ENCODE measurements around the gene SNX19.
A peak's percentile ranks its signal among the peaks of the same experiment; 100 is the strongest.
"Not testable (repeated sequence)": the region's sequence is repeated elsewhere in the genome, so short reads cannot be mapped to it uniquely, and the experiment has no call there.

SNX19 gene

DNA sequence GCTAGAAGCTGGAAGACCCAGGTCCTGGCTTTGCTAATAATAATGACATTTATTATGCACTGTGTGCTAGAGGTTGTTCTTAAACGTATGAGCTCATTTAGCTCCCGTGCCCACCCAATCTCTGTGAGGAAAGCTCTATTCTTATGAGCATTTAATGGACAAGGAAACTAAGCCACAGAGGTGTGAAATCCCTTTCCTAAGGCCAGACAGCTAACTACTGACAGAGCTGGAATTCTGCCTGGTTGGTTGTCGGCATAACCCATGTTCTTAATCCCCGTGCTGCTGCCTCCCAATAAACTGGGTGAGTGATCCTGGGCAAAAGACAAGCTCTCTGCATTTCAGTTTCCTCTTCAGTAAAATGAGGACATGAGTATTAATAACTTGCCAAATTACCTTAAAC is 49.4 kb downstream of the SNX19 start:
- H3K27ac ChIP-seq (ENCODE audit: low read depth, low read length): peak overlapping the region; percentile 86
- H3K4me3 ChIP-seq (ENCODE audit: low read depth in 1 of 5, low read length in 5 of 5): no peak overlapping the region
- H3K9me3 ChIP-seq (ENCODE audit: control insufficient read depth in 5 of 5, low read length in 5 of 5): no peaks in the 10 kb centered on the region
- peaks cover 0 to 37% (median 31%) of the 10 kb centered on the region in 5 donors for H3K4me1 ChIP-seq (ENCODE audit: control insufficient read depth in 5 of 5, insufficient read depth in 5 of 5, low read length in 5 of 5)
- H3K27me3 ChIP-seq (ENCODE audit: control insufficient read depth in 5 of 5, insufficient read depth in 4 of 5, low read length in 5 of 5): no peaks in the 10 kb centered on the region
- peaks cover 12 to 20% (median 13%) of the 10 kb centered on the region in 5 donors for H3K36me3 ChIP-seq (ENCODE audit: control insufficient read depth in 5 of 5, insufficient read depth in 5 of 5, low read length in 5 of 5)
- H3K9ac ChIP-seq (ENCODE audit: low read length in 5 of 5): peak overlapping the region in 2 of 5 donors; percentile 9 to 66

DNA sequence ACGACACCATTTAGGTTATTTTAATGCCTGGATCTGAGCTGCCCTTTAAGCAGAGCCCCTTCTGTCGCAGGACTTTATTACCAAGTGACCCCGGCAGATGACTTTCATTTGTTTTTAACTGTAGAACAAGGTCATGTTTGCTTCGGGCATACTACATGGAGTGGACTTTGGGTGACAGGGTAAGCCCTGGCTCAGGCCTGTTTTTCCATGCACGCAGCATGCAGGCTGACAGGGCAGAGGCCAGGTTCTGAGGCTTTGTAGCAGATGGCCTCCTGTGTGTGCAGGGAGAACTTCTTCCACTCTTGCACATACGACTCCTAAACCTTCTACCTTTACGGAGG is 50.5 kb downstream of the SNX19 start:
- no peak overlapping the region for H3K4me3 ChIP-seq (ENCODE audit: low read depth in 1 of 5, low read length in 5 of 5)
- no peaks in the 10 kb centered on the region for H3K27me3 ChIP-seq (ENCODE audit: control insufficient read depth in 5 of 5, insufficient read depth in 4 of 5, low read length in 5 of 5)
- H3K27ac ChIP-seq (ENCODE audit: low read depth, low read length): peak overlapping the region; percentile 86
- peaks cover 0 to 42% (median 34%) of the 10 kb centered on the region in 5 donors for H3K4me1 ChIP-seq (ENCODE audit: control insufficient read depth in 5 of 5, insufficient read depth in 5 of 5, low read length in 5 of 5)
- H3K9me3 ChIP-seq (ENCODE audit: control insufficient read depth in 5 of 5, low read length in 5 of 5): no peaks in the 10 kb centered on the region
- peak overlapping the region in 3 of 5 donors; percentile 22 to 35 (median 33) for H3K9ac ChIP-seq (ENCODE audit: low read length in 5 of 5)
- peaks cover 2 to 10% (median 4%) of the 10 kb centered on the region in 5 donors for H3K36me3 ChIP-seq (ENCODE audit: control insufficient read depth in 5 of 5, insufficient read depth in 5 of 5, low read length in 5 of 5)

DNA sequence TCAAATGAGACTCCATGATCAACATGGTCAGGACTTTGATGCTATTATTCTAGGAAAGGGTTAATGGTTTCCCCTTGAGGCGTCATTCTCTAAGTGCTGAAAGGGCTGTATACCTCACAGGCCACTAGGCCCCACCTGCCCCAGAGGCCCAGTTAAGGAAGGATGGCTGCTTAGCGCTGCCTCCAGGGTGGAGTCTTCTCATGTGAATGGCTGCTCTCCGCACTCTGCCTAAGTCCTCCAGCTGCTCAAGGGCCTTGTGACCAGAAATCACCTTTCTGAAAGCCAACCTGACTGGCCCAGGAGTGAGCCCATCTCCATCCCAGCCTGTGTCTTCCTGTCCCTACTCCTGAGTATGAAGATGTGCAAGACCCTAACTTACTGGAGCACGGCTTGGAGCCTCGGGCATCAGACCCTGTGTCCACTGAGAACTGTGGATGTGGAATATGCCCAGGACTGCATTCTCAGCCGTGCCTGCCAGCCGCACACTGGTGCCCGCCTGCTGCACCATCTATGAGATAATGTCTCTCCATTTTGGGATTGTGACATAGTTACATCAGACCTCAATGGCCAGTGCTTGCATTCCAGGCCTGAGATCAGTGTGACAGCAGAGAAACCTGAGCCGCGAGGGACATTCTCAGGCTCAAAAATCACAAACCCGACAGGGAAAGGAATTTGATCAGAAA is 51.0 kb downstream of the SNX19 start:
- Histone ChIP-seq H3K27me3 (ENCODE audit: control insufficient read depth in 5 of 5, insufficient read depth in 4 of 5, low read length in 5 of 5) (no peaks in the 10 kb centered on the region), H3K36me3 (ENCODE audit: control insufficient read depth in 5 of 5, insufficient read depth in 5 of 5, low read length in 5 of 5) (peaks cover 0 to 6% (median 2%) of the 10 kb centered on the region in 5 donors), H3K4me1 (ENCODE audit: control insufficient read depth in 5 of 5, insufficient read depth in 5 of 5, low read length in 5 of 5) (peaks cover 0 to 42% (median 34%) of the 10 kb centered on the region in 5 donors), H3K9me3 (ENCODE audit: control insufficient read depth in 5 of 5, low read length in 5 of 5) (no peaks in the 10 kb centered on the region), H3K27ac (ENCODE audit: low read depth, low read length) (peak overlapping the region; percentile 86), H3K9ac (ENCODE audit: low read length in 5 of 5) (peak overlapping the region in 3 of 5 donors; percentile 22 to 35 (median 33)), H3K4me3 (ENCODE audit: low read depth in 1 of 5, low read length in 5 of 5) (no peak overlapping the region)

DNA sequence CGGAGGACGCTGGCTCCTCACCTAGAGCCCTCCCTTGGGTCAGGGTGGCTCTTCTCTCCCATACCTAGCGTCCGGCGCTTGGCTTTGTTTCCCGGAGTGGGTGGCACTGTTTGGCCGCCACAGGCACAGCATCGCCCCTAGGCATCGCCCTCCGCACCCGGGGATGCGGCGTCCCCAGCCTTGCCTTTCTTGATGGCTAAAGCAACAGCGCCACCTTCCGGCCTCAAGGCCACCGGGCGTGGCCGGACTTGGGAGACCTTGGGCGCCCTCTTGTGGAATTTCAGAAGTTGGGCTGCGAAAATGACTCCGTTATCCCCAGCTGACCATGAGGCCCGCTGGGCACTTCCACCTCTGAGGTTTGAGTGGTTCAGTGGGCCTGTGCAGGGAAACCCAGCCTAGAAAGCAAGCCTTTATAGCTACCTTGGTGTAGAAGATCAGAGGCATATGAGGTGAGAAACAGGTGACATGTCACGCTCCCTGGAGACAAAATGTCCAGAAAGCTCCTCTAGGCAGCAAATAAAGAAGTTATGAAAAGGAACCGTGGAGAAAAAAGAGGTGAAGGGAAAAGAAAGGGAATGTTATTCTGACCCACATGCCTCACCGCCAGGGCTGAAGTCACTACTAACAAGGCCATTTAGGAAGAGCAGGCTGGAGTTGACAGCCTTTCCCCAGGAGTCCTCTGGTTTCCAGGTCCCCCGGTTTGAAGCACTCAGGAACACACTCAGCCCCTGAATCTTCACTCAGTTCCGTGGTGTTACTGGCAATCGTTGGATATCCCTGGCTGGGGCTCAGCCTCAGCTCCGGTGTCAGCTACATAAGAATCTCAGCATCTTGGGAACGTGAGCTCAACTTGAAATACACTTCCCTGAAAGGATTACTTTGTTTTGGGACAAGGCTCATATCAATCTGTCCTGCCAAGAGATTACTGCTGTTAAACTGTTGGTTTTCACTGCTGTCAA is 54.1 kb downstream of the SNX19 start:
- Histone ChIP-seq H3K4me3 (ENCODE audit: low read depth in 1 of 5, low read length in 5 of 5) (no peak overlapping the region), H3K36me3 (ENCODE audit: control insufficient read depth in 5 of 5, insufficient read depth in 5 of 5, low read length in 5 of 5) (no peaks in the 10 kb centered on the region), H3K9ac (ENCODE audit: low read length in 5 of 5) (peak overlapping the region in 1 of 5 donors; percentile 57), H3K4me1 (ENCODE audit: control insufficient read depth in 5 of 5, insufficient read depth in 5 of 5, low read length in 5 of 5) (peaks cover 0 to 50% (median 38%) of the 10 kb centered on the region in 5 donors), H3K27ac (ENCODE audit: low read depth, low read length) (peak overlapping the region; percentile 13), H3K9me3 (ENCODE audit: control insufficient read depth in 5 of 5, low read length in 5 of 5) (no peaks in the 10 kb centered on the region), H3K27me3 (ENCODE audit: control insufficient read depth in 5 of 5, insufficient read depth in 4 of 5, low read length in 5 of 5) (no peaks in the 10 kb centered on the region)

DNA sequence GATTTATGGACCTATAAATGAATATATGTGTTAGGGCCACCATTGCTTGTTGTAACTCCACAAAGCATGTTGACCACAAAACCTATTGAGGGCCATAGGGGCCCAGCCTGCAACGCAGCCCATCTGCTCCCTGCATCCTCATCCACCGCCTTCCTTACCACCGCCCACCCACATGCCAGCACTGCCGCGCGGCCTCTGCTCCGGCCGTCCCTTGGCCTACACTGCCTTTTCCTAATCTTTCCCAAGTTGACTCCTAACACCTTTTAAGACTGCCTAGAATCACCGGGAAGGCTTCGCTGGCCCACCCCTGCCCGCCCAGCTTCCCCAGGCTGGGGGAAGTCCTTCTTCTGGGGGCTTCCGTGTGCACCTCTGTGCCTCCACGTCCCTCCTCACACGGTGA is 55.0 kb downstream of the SNX19 start:
- Histone ChIP-seq H3K36me3 (ENCODE audit: control insufficient read depth in 5 of 5, insufficient read depth in 5 of 5, low read length in 5 of 5) (no peaks in the 10 kb centered on the region), H3K9ac (ENCODE audit: low read length in 5 of 5) (no peak overlapping the region), H3K27me3 (ENCODE audit: control insufficient read depth in 5 of 5, insufficient read depth in 4 of 5, low read length in 5 of 5) (no peaks in the 10 kb centered on the region), H3K4me3 (ENCODE audit: low read depth in 1 of 5, low read length in 5 of 5) (no peak overlapping the region), H3K27ac (ENCODE audit: low read depth, low read length) (no peak overlapping the region), H3K9me3 (ENCODE audit: control insufficient read depth in 5 of 5, low read length in 5 of 5) (no peaks in the 10 kb centered on the region), H3K4me1 (ENCODE audit: control insufficient read depth in 5 of 5, insufficient read depth in 5 of 5, low read length in 5 of 5) (peaks cover 0 to 41% (median 29%) of the 10 kb centered on the region in 5 donors)

DNA sequence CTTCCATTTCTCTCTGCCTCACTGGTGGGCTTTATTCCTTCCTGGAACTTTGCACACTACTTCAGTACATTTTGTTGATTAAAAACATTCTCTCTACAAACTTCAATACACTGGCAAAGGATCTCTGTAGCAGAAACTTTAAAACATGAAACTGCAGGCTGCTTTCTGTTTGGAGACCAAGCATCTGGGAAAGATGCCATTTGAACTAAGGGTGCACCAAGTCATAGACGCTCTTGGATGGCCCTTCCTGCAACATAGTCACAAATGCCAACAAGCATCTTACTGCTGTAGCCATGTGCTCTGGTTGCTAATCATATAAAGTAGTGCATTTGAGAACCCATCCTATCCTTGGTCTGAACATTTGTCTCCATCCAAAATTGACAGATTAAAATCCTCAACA is 56.4 kb downstream of the SNX19 start:
- Histone ChIP-seq H3K27me3 (ENCODE audit: control insufficient read depth in 5 of 5, insufficient read depth in 4 of 5, low read length in 5 of 5) (no peaks in the 10 kb centered on the region), H3K9me3 (ENCODE audit: control insufficient read depth in 5 of 5, low read length in 5 of 5) (no peaks in the 10 kb centered on the region), H3K4me3 (ENCODE audit: low read depth in 1 of 5, low read length in 5 of 5) (no peak overlapping the region), H3K9ac (ENCODE audit: low read length in 5 of 5) (no peak overlapping the region), H3K27ac (ENCODE audit: low read depth, low read length) (peak overlapping the region; percentile 5), H3K4me1 (ENCODE audit: control insufficient read depth in 5 of 5, insufficient read depth in 5 of 5, low read length in 5 of 5) (peaks cover 0 to 29% (median 18%) of the 10 kb centered on the region in 5 donors), H3K36me3 (ENCODE audit: control insufficient read depth in 5 of 5, insufficient read depth in 5 of 5, low read length in 5 of 5) (no peaks in the 10 kb centered on the region)

DNA sequence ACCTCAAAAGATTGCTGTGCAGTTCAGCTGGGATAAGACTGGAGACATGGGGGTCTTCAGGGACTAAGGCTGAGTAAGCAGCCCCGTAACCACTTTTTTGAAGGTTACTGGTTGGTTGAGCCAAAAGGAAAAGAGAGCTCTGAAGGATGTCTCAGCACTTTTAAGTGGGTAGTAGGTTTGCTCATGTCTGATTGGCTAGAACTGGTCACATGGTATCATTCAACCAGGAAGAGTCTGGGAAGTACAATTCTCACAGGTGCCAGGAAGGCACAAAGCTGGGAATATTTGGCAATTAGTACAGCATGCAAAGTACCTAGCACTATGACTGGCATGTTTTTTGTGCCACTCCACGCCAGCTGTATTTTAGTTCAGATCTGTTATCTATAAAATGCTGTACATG is 58.1 kb downstream of the SNX19 start:
- Histone ChIP-seq H3K36me3 (ENCODE audit: control insufficient read depth in 5 of 5, insufficient read depth in 5 of 5, low read length in 5 of 5) (no peaks in the 10 kb centered on the region), H3K27me3 (ENCODE audit: control insufficient read depth in 5 of 5, insufficient read depth in 4 of 5, low read length in 5 of 5) (no peaks in the 10 kb centered on the region), H3K4me1 (ENCODE audit: control insufficient read depth in 5 of 5, insufficient read depth in 5 of 5, low read length in 5 of 5) (peaks cover 0 to 26% (median 15%) of the 10 kb centered on the region in 5 donors), H3K9ac (ENCODE audit: low read length in 5 of 5) (no peak overlapping the region), H3K4me3 (ENCODE audit: low read depth in 1 of 5, low read length in 5 of 5) (no peak overlapping the region), H3K27ac (ENCODE audit: low read depth, low read length) (no peak overlapping the region), H3K9me3 (ENCODE audit: control insufficient read depth in 5 of 5, low read length in 5 of 5) (no peaks in the 10 kb centered on the region)

DNA sequence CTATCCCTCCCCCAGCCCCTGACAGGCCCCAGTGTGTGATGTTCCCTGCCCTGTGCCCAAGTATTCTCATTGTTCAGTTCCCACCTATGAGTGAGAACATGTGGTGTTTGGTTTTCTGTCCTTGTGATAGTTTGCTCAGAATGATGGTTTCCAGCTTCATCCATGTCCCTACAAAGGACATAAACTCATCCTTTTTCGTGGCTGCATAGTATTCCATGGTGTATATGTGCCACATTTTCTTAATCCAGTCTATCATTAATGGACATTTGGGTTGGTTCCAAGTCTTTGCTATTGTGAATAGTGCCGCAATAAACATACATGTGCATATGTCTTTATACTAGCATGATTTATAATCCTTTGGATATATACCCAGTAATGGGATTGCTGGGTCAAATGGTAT is 60.6 kb downstream of the SNX19 start:
- H3K9ac ChIP-seq (ENCODE audit: low read length in 5 of 5); H3K4me3 ChIP-seq (ENCODE audit: low read depth in 1 of 5, low read length in 5 of 5); H3K9me3 ChIP-seq (ENCODE audit: control insufficient read depth in 5 of 5, low read length in 5 of 5); H3K36me3 ChIP-seq (ENCODE audit: control insufficient read depth in 5 of 5, insufficient read depth in 5 of 5, low read length in 5 of 5); H3K27me3 ChIP-seq (ENCODE audit: control insufficient read depth in 5 of 5, insufficient read depth in 4 of 5, low read length in 5 of 5); H3K27ac ChIP-seq (ENCODE audit: low read depth, low read length): not testable (repeated sequence)
- peaks cover 0 to 12% (median 4%) of the 10 kb centered on the region in 5 donors for H3K4me1 ChIP-seq (ENCODE audit: control insufficient read depth in 5 of 5, insufficient read depth in 5 of 5, low read length in 5 of 5)

DNA sequence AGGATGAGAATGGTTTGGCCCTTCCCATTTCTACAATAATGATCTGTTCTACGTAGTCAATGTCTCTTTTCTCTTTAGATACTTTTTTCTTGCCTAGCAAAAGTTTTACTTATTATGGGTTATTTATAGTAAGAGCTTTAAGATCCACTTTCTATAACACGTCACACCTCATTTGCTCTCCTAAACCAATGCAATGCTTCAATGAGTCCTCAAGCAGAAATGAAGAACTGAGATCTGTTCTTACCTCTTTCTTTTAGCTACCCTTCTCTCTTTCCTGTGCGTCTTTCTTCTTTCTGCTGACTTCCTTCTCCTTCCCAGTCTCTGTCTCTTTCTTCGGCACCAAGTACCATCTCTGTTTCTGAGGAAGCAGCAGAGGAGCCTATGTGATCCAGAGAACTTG is 61.8 kb downstream of the SNX19 start:
- Histone ChIP-seq H3K27me3 (ENCODE audit: control insufficient read depth in 5 of 5, insufficient read depth in 4 of 5, low read length in 5 of 5) (no peaks in the 10 kb centered on the region), H3K27ac (ENCODE audit: low read depth, low read length) (no peak overlapping the region), H3K9ac (ENCODE audit: low read length in 5 of 5) (no peak overlapping the region), H3K4me3 (ENCODE audit: low read depth in 1 of 5, low read length in 5 of 5) (no peak overlapping the region), H3K9me3 (ENCODE audit: control insufficient read depth in 5 of 5, low read length in 5 of 5) (no peaks in the 10 kb centered on the region), H3K36me3 (ENCODE audit: control insufficient read depth in 5 of 5, insufficient read depth in 5 of 5, low read length in 5 of 5) (no peaks in the 10 kb centered on the region), H3K4me1 (ENCODE audit: control insufficient read depth in 5 of 5, insufficient read depth in 5 of 5, low read length in 5 of 5) (peaks cover 0 to 10% (median 4%) of the 10 kb centered on the region in 5 donors)

DNA sequence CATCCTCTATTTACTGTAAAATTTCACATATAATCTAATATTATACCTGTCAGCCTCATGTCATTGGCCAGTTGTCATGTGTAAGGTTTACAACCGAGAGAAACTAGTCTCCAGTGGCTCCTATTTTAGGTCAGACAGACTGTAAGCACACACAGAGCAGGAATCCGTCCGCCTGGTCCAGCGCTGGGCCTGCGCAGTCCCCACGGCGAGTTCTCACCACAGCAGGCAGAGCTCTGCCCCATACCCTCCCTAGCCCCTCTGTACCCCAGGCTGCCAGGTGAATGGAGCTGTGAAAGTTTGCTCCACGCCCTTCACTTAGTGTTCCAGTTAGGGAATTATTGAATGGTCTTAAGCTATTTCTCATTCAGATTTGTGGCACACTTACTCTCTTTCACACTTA is 63.7 kb downstream of the SNX19 start:
- Histone ChIP-seq H3K9me3 (ENCODE audit: control insufficient read depth in 5 of 5, low read length in 5 of 5) (no peaks in the 10 kb centered on the region), H3K4me1 (ENCODE audit: control insufficient read depth in 5 of 5, insufficient read depth in 5 of 5, low read length in 5 of 5) (peaks cover 0 to 11% (median 6%) of the 10 kb centered on the region in 5 donors), H3K27me3 (ENCODE audit: control insufficient read depth in 5 of 5, insufficient read depth in 4 of 5, low read length in 5 of 5) (no peaks in the 10 kb centered on the region), H3K27ac (ENCODE audit: low read depth, low read length) (no peak overlapping the region), H3K4me3 (ENCODE audit: low read depth in 1 of 5, low read length in 5 of 5) (no peak overlapping the region), H3K36me3 (ENCODE audit: control insufficient read depth in 5 of 5, insufficient read depth in 5 of 5, low read length in 5 of 5) (no peaks in the 10 kb centered on the region), H3K9ac (ENCODE audit: low read length in 5 of 5) (no peak overlapping the region)
